OCI-LY7 (cell line): ENCODE measurements around the gene MAN1C1.

Experiments
- CTCF ChIP-seq: fragments of 200-600 bp; sonication (generic); conservative IDR thresholded peaks from 2 replicates; pipeline ENCODE4 v1.5.1; 2014; ENCODE audit warnings: mild to moderate bottlenecking, antibody characterized with exemption, low read length, moderate library complexity, mixed read lengths
- EZH2phosphoT487 ChIP-seq: fragments of 200-600 bp; sonication (generic); IDR thresholded peaks from 2 replicates; pipeline ENCODE4 v1.6.1; 2018; ENCODE audit warnings: low read depth, borderline replicate concordance, mild to moderate bottlenecking, mixed run types, antibody characterized with exemption, low read length, moderate library complexity, mixed read lengths

- TF ChIP-seq CTCF (no peak), EZH2phosphoT487 (no peak)
Observed at GRCh38 chr1:25811384-25812082, 194.9 kb downstream of the MAN1C1 start.
